ENCODE results near the gene IL19.
"Not testable (repeated sequence)": the region's sequence is repeated elsewhere in the genome, so short reads cannot be mapped to it uniquely, and the experiment has no call there.

IL19 gene

GRCh38 chr1:206778031-206778430, 7.5 kb downstream of the IL19 start:
- DNase-seq, result no peak

GRCh38 chr1:206778911-206779310, 8.3 kb downstream of the IL19 start:
- not testable (repeated sequence) for DNase-seq

GRCh38 chr1:206779638-206780037, 9.1 kb downstream of the IL19 start:
- no peak for DNase-seq

GRCh38 chr1:206782448-206782847, 11.9 kb downstream of the IL19 start:
- no peak for DNase-seq

- DNase-seq, result no peak
These were observed 12.9 kb downstream of the IL19 start for GRCh38 chr1:206783506-206783905.

- DNase-seq, result peak; percentile 70
These were observed 13.9 kb downstream of the IL19 start for GRCh38 chr1:206784471-206784903.

- no peak for DNase-seq
These were observed 14.7 kb downstream of the IL19 start for GRCh38 chr1:206785182-206785765.

GRCh38 chr1:206786212-206786886, 15.8 kb downstream of the IL19 start:
- DNase-seq, result no peak

GRCh38 chr1:206787891-206788290, 17.3 kb downstream of the IL19 start:
- DNase-seq, result no peak

GRCh38 chr1:206788487-206789050, 18.0 kb downstream of the IL19 start:
- no peak for DNase-seq

- no peak for DNase-seq
These were observed 20.1 kb downstream of the IL19 start for GRCh38 chr1:206790502-206791250.

- DNase-seq, result no peak
These were observed 22.5 kb downstream of the IL19 start for GRCh38 chr1:206792939-206793607.

GRCh38 chr1:206793620-206794019, 23.0 kb downstream of the IL19 start:
- no peak for DNase-seq

GRCh38 chr1:206794294-206794908, 23.8 kb downstream of the IL19 start:
- DNase-seq, result no peak

- DNase-seq, result no peak
These were observed 25.5 kb downstream of the IL19 start for GRCh38 chr1:206796116-206796515.

- no peak for DNase-seq
These were observed 26.4 kb downstream of the IL19 start for GRCh38 chr1:206796981-206797402.

- DNase-seq, result no peak
These were observed 27.2 kb downstream of the IL19 start for GRCh38 chr1:206797534-206798383.

- DNase-seq, result no peak
These were observed 27.9 kb downstream of the IL19 start for GRCh38 chr1:206798384-206798996.

- no peak for DNase-seq
These were observed 28.7 kb downstream of the IL19 start for GRCh38 chr1:206799311-206799710.

GRCh38 chr1:206800411-206800810, 29.8 kb downstream of the IL19 start:
- no peak for DNase-seq

- no peak for DNase-seq
These were observed 30.3 kb downstream of the IL19 start for GRCh38 chr1:206800891-206801290.
